WERI-Rb-1 (cell line): Measurements from ENCODE around the gene B3GALT4.

Experiments used
- DNase-seq: peaks from one replicate; pipeline ENCODE4 v3.0.0-alpha.2; 2020
- H3K27ac ChIP-seq: fragments of 250-450 bp; sonication (Bioruptor Pico); 2 replicates; pipeline ENCODE4 v1.5.1; 2020; ENCODE audit warnings: mild to moderate bottlenecking, moderate library complexity
- H3K27me3 ChIP-seq: fragments of 250-450 bp; sonication (Bioruptor Pico); 2 replicates; pipeline ENCODE4 v1.5.1; 2021; ENCODE audit warnings: mild to moderate bottlenecking, low read depth, moderate library complexity; ENCODE audit not compliant: insufficient read depth, severe bottlenecking
- H3K36me3 ChIP-seq: fragments of 250-450 bp; sonication (Bioruptor Pico); 2 replicates; pipeline ENCODE4 v1.5.1; 2020; ENCODE audit warnings: mild to moderate bottlenecking, moderate library complexity
- H3K4me3 ChIP-seq: 2 replicates; pipeline ENCODE4 v1.5.1; 2011; ENCODE audit warnings: low read depth, mild to moderate bottlenecking, control low read depth, low read length
- H3K9me3 ChIP-seq: fragments of 250-450 bp; sonication (Bioruptor Pico); 2 replicates; pipeline ENCODE4 v1.5.1; 2021; ENCODE audit warnings: mild to moderate bottlenecking, moderate library complexity; ENCODE audit not compliant: severe bottlenecking
- TF ChIP-seq, protein P1 (sequence below): IDR thresholded peaks from 2 replicates; pipeline ENCODE4 v1.5.1; 2011; ENCODE audit warnings: low read depth, mild to moderate bottlenecking, control low read depth, inconsistent platforms, low read length

B3GALT4 gene

GRCh38 chr6:33319939-33320314 is 43.0 kb downstream of the B3GALT4 start:
- Histone ChIP-seq H3K27ac (no peak overlapping the region), H3K36me3 (peaks cover 46% of the 10 kb centered on the region), H3K27me3 (no peaks in the 10 kb centered on the region), H3K4me3 (no peak overlapping the region), H3K9me3 (no peaks in the 10 kb centered on the region)
- TF ChIP-seq, protein P1, sequence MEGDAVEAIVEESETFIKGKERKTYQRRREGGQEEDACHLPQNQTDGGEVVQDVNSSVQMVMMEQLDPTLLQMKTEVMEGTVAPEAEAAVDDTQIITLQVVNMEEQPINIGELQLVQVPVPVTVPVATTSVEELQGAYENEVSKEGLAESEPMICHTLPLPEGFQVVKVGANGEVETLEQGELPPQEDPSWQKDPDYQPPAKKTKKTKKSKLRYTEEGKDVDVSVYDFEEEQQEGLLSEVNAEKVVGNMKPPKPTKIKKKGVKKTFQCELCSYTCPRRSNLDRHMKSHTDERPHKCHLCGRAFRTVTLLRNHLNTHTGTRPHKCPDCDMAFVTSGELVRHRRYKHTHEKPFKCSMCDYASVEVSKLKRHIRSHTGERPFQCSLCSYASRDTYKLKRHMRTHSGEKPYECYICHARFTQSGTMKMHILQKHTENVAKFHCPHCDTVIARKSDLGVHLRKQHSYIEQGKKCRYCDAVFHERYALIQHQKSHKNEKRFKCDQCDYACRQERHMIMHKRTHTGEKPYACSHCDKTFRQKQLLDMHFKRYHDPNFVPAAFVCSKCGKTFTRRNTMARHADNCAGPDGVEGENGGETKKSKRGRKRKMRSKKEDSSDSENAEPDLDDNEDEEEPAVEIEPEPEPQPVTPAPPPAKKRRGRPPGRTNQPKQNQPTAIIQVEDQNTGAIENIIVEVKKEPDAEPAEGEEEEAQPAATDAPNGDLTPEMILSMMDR, result no peak
- DNase-seq, result no peak

GRCh38 chr6:33320315-33321181 is 43.6 kb downstream of the B3GALT4 start:
- Histone ChIP-seq H3K27me3 (no peaks in the 10 kb centered on the region), H3K36me3 (peaks cover 46% of the 10 kb centered on the region), H3K9me3 (no peaks in the 10 kb centered on the region), H3K4me3 (no peak overlapping the region), H3K27ac (no peak overlapping the region; the same call in 1 of the 2 replicates)
- DNase-seq, result no peak
- TF ChIP-seq, protein P1, result no peak

DNA sequence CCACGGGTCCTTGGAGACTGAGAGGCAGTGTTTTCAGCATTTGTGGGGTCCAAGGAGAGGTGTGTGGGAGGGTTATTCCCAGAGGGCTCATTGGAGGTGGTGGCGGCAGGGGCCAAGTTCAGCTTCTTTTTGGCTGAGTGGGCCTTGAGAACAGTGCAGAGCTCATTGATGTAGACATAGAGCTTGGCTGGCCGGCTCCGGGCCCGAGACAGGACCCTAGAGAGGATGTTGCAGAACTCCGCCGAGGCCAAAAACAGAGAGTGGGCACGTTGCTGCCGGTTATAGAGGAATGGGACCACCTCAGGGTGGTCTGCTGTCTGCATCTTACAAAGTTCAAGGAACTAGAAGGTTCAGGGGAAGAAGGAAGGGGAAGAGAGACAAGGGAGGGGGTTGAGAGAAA is 44.3 kb downstream of the B3GALT4 start:
- TF ChIP-seq, protein P1, result no peak
- peaks cover 45% of the 10 kb centered on the region for H3K36me3 ChIP-seq
- H3K27ac ChIP-seq, result no peak overlapping the region; the same call in none of the 2 replicates
- no peaks in the 10 kb centered on the region for H3K27me3 ChIP-seq
- no peak for DNase-seq
- no peaks in the 10 kb centered on the region for H3K9me3 ChIP-seq
- H3K4me3 ChIP-seq, result no peak overlapping the region

DNA sequence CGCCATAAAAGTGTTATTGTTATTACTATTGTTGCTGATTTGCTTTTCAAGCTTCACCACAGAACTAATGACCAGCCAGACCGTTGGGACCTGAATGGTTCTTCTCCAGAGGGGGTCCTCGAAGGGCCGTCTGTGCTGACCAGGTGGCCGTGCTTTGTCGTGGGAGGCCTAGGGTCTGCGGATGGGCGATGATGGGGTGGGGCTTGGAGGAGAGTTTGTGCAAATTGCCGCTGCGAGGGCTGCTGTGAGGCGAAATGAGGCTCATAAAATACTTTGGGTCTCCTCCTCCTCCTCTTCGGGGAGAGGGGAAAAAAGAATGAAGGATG is 46.7 kb downstream of the B3GALT4 start:
- H3K9me3 ChIP-seq, result no peaks in the 10 kb centered on the region
- peaks cover 36% of the 10 kb centered on the region for H3K36me3 ChIP-seq
- TF ChIP-seq, protein P1, result peak; percentile 25; the same call in 1 of the 2 replicates
- no peaks in the 10 kb centered on the region for H3K27me3 ChIP-seq
- H3K27ac ChIP-seq, result peak overlapping the region; percentile 89
- peak overlapping the region; percentile 71 for H3K4me3 ChIP-seq
- DNase-seq, result peak; percentile 82

GRCh38 chr6:33324125-33324524 is 47.2 kb downstream of the B3GALT4 start:
- TF ChIP-seq, protein P1, result no peak
- Histone ChIP-seq H3K27ac (peak overlapping the region; percentile 89), H3K27me3 (no peaks in the 10 kb centered on the region), H3K4me3 (peak overlapping the region; percentile 71), H3K36me3 (peaks cover 31% of the 10 kb centered on the region), H3K9me3 (no peaks in the 10 kb centered on the region)
- no peak for DNase-seq
